Thyroid gland (tissue), 4 donors: ENCODE data around the gene PPEF1. TPM values are rescaled to one million over a fixed set of nuclear protein-coding genes. Genes with fewer than 3 reads are reported as not detected.

Experiments
- total RNA-seq, 4 donors: library from RNA; depleted of rRNA; stranded (reverse); fragments of >200 nt; gene quantifications; one replicate each; pipeline ENCODE4 v1.2.3, GENCODE V29; 2016

PPEF1 gene
- total RNA-seq, 4 donors from 2014 or later = 0.22 to 2.0 TPM; not detected in 2

Other genes starting within 250 kb of the PPEF1 start
- gene RS1, start 35.5 kb upstream of the PPEF1 start, total RNA-seq = under 1 TPM in 1 of 4 donors, not detected in 3; 0.67 TPM